SW480 (cell line): ENCODE data around the gene TMEM44.

ENCODE experiments used
- DNase-seq: peaks from one replicate; pipeline ENCODE4 v3.0.0-alpha.2; 2016; ENCODE audit warnings: low spot score

TMEM44 gene

GRCh38 chr3:194633349-194634004 is at the start of gene TMEM44:
Gene TMEM44, minus strand, starts transcription at chr3:194633419. Its CDS starts 204 bp downstream, at chr3:194633215.
- DNase-seq, result peak; percentile 94

GRCh38 chr3:194682694-194683310 is 49.6 kb upstream of the TMEM44 start:
- peak; percentile 93 for DNase-seq

- DNase-seq, result no peak
Observed at GRCh38 chr3:194682189-194682693, 49.0 kb upstream of the TMEM44 start.

- no peak for DNase-seq
Observed at GRCh38 chr3:194680888-194681615, 47.8 kb upstream of the TMEM44 start.

GRCh38 chr3:194676471-194676870 is 43.3 kb upstream of the TMEM44 start:
- DNase-seq, result no peak

GRCh38 chr3:194675680-194676079 is 42.5 kb upstream of the TMEM44 start:
- no peak for DNase-seq

GRCh38 chr3:194675081-194675640 is 41.9 kb upstream of the TMEM44 start:
- peak; percentile 25 for DNase-seq

- no peak for DNase-seq
Observed at GRCh38 chr3:194673761-194674160, 40.5 kb upstream of the TMEM44 start.

- DNase-seq, result peak; percentile 6
Observed at GRCh38 chr3:194672876-194673275, 39.7 kb upstream of the TMEM44 start.

- peak; percentile 95 for DNase-seq
Observed at GRCh38 chr3:194671900-194672808, 38.9 kb upstream of the TMEM44 start, which contains the start of gene LSG1. Gene LSG1, minus strand, starts transcription at chr3:194672191. Its CDS starts 29 bp downstream, at chr3:194672162.

GRCh38 chr3:194671511-194671899 is 38.3 kb upstream of the TMEM44 start:
- peak; percentile 63 for DNase-seq

- no peak for DNase-seq
Observed at GRCh38 chr3:194667363-194667762, 34.1 kb upstream of the TMEM44 start.

- DNase-seq, result no peak
Observed at GRCh38 chr3:194664857-194665256, 31.6 kb upstream of the TMEM44 start.

GRCh38 chr3:194661946-194662345 is 28.7 kb upstream of the TMEM44 start:
- no peak for DNase-seq

GRCh38 chr3:194661374-194661773 is 28.2 kb upstream of the TMEM44 start:
- DNase-seq, result no peak

- DNase-seq, result no peak
Observed at GRCh38 chr3:194659778-194660177, 26.6 kb upstream of the TMEM44 start.

GRCh38 chr3:194658477-194659242 is 25.4 kb upstream of the TMEM44 start:
- no peak for DNase-seq

- DNase-seq, result no peak
Observed at GRCh38 chr3:194657439-194657838, 24.2 kb upstream of the TMEM44 start.

- no peak for DNase-seq
Observed at GRCh38 chr3:194654443-194654842, 21.2 kb upstream of the TMEM44 start.

- no peak for DNase-seq
Observed at GRCh38 chr3:194647747-194648146, 14.5 kb upstream of the TMEM44 start.

GRCh38 chr3:194642769-194643168 is 9.6 kb upstream of the TMEM44 start:
- DNase-seq, result no peak
